22Rv1 (cell line): ENCODE measurements around the gene MYL12A.

Experiments
- H3K27ac ChIP-seq: fragments of 450-650 bp; 2 replicates; pipeline ENCODE4 v1.5.1; 2017
- ZFX ChIP-seq: fragments of 450-650 bp; IDR thresholded peaks from 2 replicates; pipeline ENCODE4 v1.6.1; 2017; ENCODE audit warnings: antibody characterized with exemption, borderline replicate concordance
- TF ChIP-seq, protein P1 (sequence below): fragments of 450-650 bp; IDR thresholded peaks from 2 replicates; pipeline ENCODE4 v1.5.1; 2017; ENCODE audit warnings: mild to moderate bottlenecking

The MYL12A gene

GRCh38 chr18:3294435-3295080 is 47.0 kb downstream of the MYL12A start:
- no peak overlapping the region for H3K27ac ChIP-seq
- TF ChIP-seq ZFX = no peak
- TF ChIP-seq, protein P1, sequence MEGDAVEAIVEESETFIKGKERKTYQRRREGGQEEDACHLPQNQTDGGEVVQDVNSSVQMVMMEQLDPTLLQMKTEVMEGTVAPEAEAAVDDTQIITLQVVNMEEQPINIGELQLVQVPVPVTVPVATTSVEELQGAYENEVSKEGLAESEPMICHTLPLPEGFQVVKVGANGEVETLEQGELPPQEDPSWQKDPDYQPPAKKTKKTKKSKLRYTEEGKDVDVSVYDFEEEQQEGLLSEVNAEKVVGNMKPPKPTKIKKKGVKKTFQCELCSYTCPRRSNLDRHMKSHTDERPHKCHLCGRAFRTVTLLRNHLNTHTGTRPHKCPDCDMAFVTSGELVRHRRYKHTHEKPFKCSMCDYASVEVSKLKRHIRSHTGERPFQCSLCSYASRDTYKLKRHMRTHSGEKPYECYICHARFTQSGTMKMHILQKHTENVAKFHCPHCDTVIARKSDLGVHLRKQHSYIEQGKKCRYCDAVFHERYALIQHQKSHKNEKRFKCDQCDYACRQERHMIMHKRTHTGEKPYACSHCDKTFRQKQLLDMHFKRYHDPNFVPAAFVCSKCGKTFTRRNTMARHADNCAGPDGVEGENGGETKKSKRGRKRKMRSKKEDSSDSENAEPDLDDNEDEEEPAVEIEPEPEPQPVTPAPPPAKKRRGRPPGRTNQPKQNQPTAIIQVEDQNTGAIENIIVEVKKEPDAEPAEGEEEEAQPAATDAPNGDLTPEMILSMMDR = no peak

GRCh38 chr18:3297025-3297984 is 49.7 kb downstream of the MYL12A start:
- H3K27ac ChIP-seq = peak overlapping the region; percentile 62
- TF ChIP-seq, protein P1 = peak; percentile 96
- no peak for TF ChIP-seq ZFX

DNA sequence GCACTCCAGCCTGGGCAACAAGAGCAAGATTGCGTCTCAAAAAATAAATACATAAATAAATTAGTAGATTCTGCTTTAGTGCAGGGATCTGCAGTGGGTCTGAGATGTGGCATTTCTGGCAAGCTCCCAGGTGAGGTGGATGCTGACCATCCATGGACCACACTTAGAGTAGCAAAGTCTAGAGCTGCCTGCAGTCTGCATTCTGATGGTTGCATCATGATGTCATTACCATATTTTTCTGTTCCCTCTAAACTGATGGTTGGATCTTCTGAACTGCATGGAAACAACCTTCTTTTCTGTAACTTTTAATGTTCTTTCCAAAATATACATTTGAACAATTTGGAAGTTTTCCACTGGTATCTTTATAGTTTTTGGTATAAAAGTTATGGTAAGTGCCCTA is 57.2 kb downstream of the MYL12A start:
- TF ChIP-seq, protein P1 = no peak
- TF ChIP-seq ZFX = no peak
- no peak overlapping the region for H3K27ac ChIP-seq

GRCh38 chr18:3305354-3305762 is 57.8 kb downstream of the MYL12A start:
- TF ChIP-seq ZFX = no peak
- TF ChIP-seq, protein P1 = no peak
- H3K27ac ChIP-seq = no peak overlapping the region
